ENCODE data around the gene FBXO17. TPM values are rescaled to one million over a fixed set of nuclear protein-coding genes. Genes with fewer than 3 reads are reported as not detected.

FBXO17 gene
- total and polyA plus RNA-seq, 2 of the 13 experiments (the other 11 are each of a cell fraction or from before 2014, with no cell fraction given), result 22.1 to 58.7 TPM

DNA sequence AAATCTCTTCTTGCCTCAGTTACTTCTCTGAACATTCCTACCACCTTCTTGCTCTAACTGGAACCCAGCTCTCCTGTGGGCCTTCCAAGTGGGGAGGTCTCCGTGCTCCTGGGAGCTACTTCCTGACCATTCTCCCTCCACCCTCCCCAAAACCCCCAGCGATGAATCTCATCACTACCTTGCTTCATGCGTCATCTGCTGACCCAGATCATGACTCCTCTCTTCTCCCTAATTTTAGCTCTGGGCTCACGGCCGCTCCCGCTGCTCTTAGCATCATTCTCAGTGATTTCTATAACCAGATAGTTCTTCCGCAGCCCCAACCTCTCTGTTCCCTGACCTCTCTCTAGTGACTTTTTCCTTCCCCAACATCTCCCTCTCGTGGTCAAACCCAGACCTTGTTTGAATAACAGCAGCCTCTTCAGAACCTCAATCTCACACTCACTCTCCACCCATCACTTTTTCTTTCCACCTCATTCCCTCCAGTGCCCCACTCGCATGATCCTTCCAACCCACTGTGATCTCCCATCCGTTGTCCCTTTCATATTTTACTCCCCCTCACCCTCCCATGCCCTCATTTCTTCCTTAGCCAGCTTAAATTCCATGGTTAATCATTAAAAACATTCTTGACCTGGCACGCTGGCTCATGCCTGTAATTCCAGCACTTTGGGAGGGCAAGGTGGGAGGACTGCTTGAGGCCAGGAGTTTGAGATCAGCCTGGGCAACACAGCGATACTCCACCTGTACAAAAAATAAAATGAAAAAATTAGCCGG is 23.0 kb downstream of the FBXO17 start (continued):
- TF ChIP-seq TBL1XR1 (IDR thresholded peaks at IDR 0.05; ENCODE audit: borderline replicate concordance, low read length, partially characterized antibody) (no peak), REXO4 (CRISPR knock-in tag; IDR thresholded peaks at IDR 0.05; ENCODE audit: borderline replicate concordance) (no peak), KDM1A (CRISPR knock-in tag; IDR thresholded peaks at IDR 0.05) (no peak), NONO (IDR thresholded peaks at IDR 0.05) (no peak), NONO (CRISPR knock-in tag; conservative IDR thresholded peaks at IDR 0.05) (peak; percentile 25; the same call in 1 of the 2 replicates), ZNF747 (CRISPR knock-in tag; IDR thresholded peaks at IDR 0.05; ENCODE audit: borderline replicate concordance) (peak; percentile 32; the same call in 1 of the 2 replicates), ZBTB1 (CRISPR knock-in tag; IDR thresholded peaks at IDR 0.05; ENCODE audit: borderline replicate concordance) (no peak), ZNF3 (CRISPR knock-in tag; IDR thresholded peaks at IDR 0.05) (no peak), ATAD3A (CRISPR knock-in tag; IDR thresholded peaks at IDR 0.05) (no peak), ZNF781 (CRISPR knock-in tag; IDR thresholded peaks at IDR 0.05; ENCODE audit: borderline replicate concordance, not compliant biosample characterization) (no peak), MIER2 (CRISPR knock-in tag; IDR thresholded peaks at IDR 0.05) (no peak), ZNF768 (CRISPR knock-in tag; IDR thresholded peaks at IDR 0.05) (peak; percentile 30; the same call in 1 of the 2 replicates), ZC3H13 (CRISPR knock-in tag; IDR thresholded peaks at IDR 0.05) (peak; percentile 47; the same call in 1 of the 2 replicates), SALL2 (CRISPR knock-in tag; IDR thresholded peaks at IDR 0.05) (no peak), PHB2 (IDR thresholded peaks at IDR 0.05; ENCODE audit: partially characterized antibody) (no peak), ZNF543 (CRISPR knock-in tag; IDR thresholded peaks at IDR 0.05) (peak; percentile 44; the same call in 1 of the 2 replicates)
- TF ChIP-seq, protein P1, sequence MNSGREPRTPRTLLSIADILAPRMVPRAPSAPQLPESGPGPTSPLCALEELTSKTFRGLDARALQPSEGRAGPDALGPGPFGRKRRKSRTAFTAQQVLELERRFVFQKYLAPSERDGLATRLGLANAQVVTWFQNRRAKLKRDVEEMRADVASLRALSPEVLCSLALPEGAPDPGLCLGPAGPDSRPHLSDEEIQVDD (CRISPR knock-in tag; IDR thresholded peaks at IDR 0.05; ENCODE audit: borderline replicate concordance), result no peak
- TF ChIP-seq, protein P2, sequence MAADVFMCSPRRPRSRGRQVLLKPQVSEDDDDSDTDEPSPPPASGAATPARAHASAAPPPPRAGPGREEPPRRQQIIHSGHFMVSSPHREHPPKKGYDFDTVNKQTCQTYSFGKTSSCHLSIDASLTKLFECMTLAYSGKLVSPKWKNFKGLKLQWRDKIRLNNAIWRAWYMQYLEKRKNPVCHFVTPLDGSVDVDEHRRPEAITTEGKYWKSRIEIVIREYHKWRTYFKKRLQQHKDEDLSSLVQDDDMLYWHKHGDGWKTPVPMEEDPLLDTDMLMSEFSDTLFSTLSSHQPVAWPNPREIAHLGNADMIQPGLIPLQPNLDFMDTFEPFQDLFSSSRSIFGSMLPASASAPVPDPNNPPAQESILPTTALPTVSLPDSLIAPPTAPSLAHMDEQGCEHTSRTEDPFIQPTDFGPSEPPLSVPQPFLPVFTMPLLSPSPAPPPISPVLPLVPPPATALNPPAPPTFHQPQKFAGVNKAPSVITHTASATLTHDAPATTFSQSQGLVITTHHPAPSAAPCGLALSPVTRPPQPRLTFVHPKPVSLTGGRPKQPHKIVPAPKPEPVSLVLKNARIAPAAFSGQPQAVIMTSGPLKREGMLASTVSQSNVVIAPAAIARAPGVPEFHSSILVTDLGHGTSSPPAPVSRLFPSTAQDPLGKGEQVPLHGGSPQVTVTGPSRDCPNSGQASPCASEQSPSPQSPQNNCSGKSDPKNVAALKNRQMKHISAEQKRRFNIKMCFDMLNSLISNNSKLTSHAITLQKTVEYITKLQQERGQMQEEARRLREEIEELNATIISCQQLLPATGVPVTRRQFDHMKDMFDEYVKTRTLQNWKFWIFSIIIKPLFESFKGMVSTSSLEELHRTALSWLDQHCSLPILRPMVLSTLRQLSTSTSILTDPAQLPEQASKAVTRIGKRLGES (CRISPR knock-in tag; IDR thresholded peaks at IDR 0.05; ENCODE audit: borderline replicate concordance), result no peak
- TF ChIP-seq, protein P3, sequence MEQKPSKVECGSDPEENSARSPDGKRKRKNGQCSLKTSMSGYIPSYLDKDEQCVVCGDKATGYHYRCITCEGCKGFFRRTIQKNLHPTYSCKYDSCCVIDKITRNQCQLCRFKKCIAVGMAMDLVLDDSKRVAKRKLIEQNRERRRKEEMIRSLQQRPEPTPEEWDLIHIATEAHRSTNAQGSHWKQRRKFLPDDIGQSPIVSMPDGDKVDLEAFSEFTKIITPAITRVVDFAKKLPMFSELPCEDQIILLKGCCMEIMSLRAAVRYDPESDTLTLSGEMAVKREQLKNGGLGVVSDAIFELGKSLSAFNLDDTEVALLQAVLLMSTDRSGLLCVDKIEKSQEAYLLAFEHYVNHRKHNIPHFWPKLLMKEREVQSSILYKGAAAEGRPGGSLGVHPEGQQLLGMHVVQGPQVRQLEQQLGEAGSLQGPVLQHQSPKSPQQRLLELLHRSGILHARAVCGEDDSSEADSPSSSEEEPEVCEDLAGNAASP (CRISPR knock-in tag; IDR thresholded peaks at IDR 0.05; ENCODE audit: borderline replicate concordance), result no peak
- TF ChIP-seq, protein P4, sequence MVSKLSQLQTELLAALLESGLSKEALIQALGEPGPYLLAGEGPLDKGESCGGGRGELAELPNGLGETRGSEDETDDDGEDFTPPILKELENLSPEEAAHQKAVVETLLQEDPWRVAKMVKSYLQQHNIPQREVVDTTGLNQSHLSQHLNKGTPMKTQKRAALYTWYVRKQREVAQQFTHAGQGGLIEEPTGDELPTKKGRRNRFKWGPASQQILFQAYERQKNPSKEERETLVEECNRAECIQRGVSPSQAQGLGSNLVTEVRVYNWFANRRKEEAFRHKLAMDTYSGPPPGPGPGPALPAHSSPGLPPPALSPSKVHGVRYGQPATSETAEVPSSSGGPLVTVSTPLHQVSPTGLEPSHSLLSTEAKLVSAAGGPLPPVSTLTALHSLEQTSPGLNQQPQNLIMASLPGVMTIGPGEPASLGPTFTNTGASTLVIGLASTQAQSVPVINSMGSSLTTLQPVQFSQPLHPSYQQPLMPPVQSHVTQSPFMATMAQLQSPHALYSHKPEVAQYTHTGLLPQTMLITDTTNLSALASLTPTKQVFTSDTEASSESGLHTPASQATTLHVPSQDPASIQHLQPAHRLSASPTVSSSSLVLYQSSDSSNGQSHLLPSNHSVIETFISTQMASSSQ (IDR thresholded peaks at IDR 0.05; ENCODE audit: low read depth), result peak; percentile 83
- TF ChIP-seq, protein P4 (CRISPR knock-in tag; IDR thresholded peaks at IDR 0.05; ENCODE audit: borderline replicate concordance), result peak; percentile 88
